Mesothelial cell of epicardium (in vitro differentiated cells): Measurements from ENCODE around the gene ELK3. TPM values are rescaled to one million over a fixed set of nuclear protein-coding genes. Genes with fewer than 3 reads are reported as not detected.

Experiments
- DNase-seq, 2 experiments: peaks; one replicate each; pipeline ENCODE4 v3.0.0; 2021; ENCODE audit warnings: low spot score in 2 of 2; ENCODE audit not compliant: unreplicated experiment in 2 of 2
- H3K27ac Mint-ChIP-seq: 2 replicates; pipeline ENCODE4 v1.8.0; 2021; ENCODE audit warnings: mixed read lengths
- H3K27me3 Mint-ChIP-seq: 2 replicates; pipeline ENCODE4 v1.8.0; 2021; ENCODE audit warnings: low read depth, mixed read lengths
- H3K36me3 Mint-ChIP-seq: 2 replicates; pipeline ENCODE4 v1.8.0; 2021; ENCODE audit warnings: mixed read lengths
- H3K4me1 Mint-ChIP-seq: 2 replicates; pipeline ENCODE4 v1.8.0; 2021; ENCODE audit warnings: mixed read lengths
- H3K4me3 Mint-ChIP-seq: 2 replicates; pipeline ENCODE4 v1.8.0; 2021; ENCODE audit warnings: mild to moderate bottlenecking, moderate library complexity, mixed read lengths
- H3K9me3 Mint-ChIP-seq: 2 replicates; pipeline ENCODE4 v1.8.0; 2021; ENCODE audit warnings: mixed read lengths
- CTCF ChIP-seq: fragments of 200-600 bp; sonication (generic); IDR thresholded peaks from one replicate; pipeline ENCODE4 v1.5.0; 2021; ENCODE audit warnings: antibody characterized with exemption; ENCODE audit not compliant: unreplicated experiment
- total RNA-seq: library from RNA; stranded (reverse); gene quantifications from 3 replicates; pipeline ENCODE4 v1.2.1, GENCODE V29; 2021

Gene ELK3
- total RNA-seq, 1 donor from 2014 or later: 27.2 TPM

- Mint-ChIP-seq H3K4me1 (no peaks in the 10 kb centered on the region), H3K9me3 (no peaks in the 10 kb centered on the region), H3K27ac (no peak overlapping the region), H3K27me3 (no peaks in the 10 kb centered on the region), H3K36me3 (peaks cover 10% of the 10 kb centered on the region), H3K4me3 (no peak overlapping the region)
- TF ChIP-seq CTCF: no peak
- DNase-seq: no peak
These were observed 39.0 kb downstream of the ELK3 start for GRCh38 chr12:96233168-96233567.

- H3K27ac Mint-ChIP-seq: no peak overlapping the region
- H3K4me3 Mint-ChIP-seq: no peak overlapping the region
- no peaks in the 10 kb centered on the region for H3K4me1 Mint-ChIP-seq
- no peaks in the 10 kb centered on the region for H3K27me3 Mint-ChIP-seq
- H3K9me3 Mint-ChIP-seq: no peaks in the 10 kb centered on the region
- peaks cover 8% of the 10 kb centered on the region for H3K36me3 Mint-ChIP-seq
- TF ChIP-seq CTCF: no peak
- DNase-seq: no peak
These were observed 39.8 kb downstream of the ELK3 start for GRCh38 chr12:96233939-96234461.

- no peak for DNase-seq
- Mint-ChIP-seq H3K9me3 (no peaks in the 10 kb centered on the region), H3K36me3 (peaks cover 8% of the 10 kb centered on the region), H3K4me1 (peaks cover 7% of the 10 kb centered on the region), H3K27me3 (no peaks in the 10 kb centered on the region), H3K4me3 (no peak overlapping the region), H3K27ac (no peak overlapping the region)
- no peak for TF ChIP-seq CTCF
These were observed 40.7 kb downstream of the ELK3 start for GRCh38 chr12:96234591-96235483.

- H3K4me1 Mint-ChIP-seq: peaks cover 13% of the 10 kb centered on the region
These were observed 41.3 kb downstream of the ELK3 start for GRCh38 chr12:96235484-96235826.

GRCh38 chr12:96236221-96236822, 42.1 kb downstream of the ELK3 start:
- H3K9me3 Mint-ChIP-seq: no peaks in the 10 kb centered on the region

More at GRCh38 chr12:96235484-96235826, 41.3 kb downstream of the ELK3 start:
- DNase-seq: no peak
- Mint-ChIP-seq H3K27ac (no peak overlapping the region), H3K27me3 (no peaks in the 10 kb centered on the region), H3K4me3 (no peak overlapping the region), H3K36me3 (peaks cover 8% of the 10 kb centered on the region), H3K9me3 (no peaks in the 10 kb centered on the region)
- TF ChIP-seq CTCF: no peak

More at GRCh38 chr12:96236221-96236822, 42.1 kb downstream of the ELK3 start:
- Mint-ChIP-seq H3K36me3 (peaks cover 8% of the 10 kb centered on the region), H3K4me1 (peaks cover 15% of the 10 kb centered on the region), H3K4me3 (no peak overlapping the region), H3K27me3 (no peaks in the 10 kb centered on the region), H3K27ac (no peak overlapping the region)
- TF ChIP-seq CTCF: no peak
- DNase-seq: no peak
